ENCODE data around the gene VPS8.

Gene VPS8

GRCh38 chr3:185030951-185031350 lies 219.0 kb downstream of the VPS8 start:
- Histone ChIP-seq H3K4me3 (no peak overlapping the region), H3K27ac (no peak overlapping the region)

GRCh38 chr3:185037801-185038200 lies 225.8 kb downstream of the VPS8 start:
- Histone ChIP-seq H3K4me3 (no peak overlapping the region), H3K27ac (no peak overlapping the region)

GRCh38 chr3:185040425-185040824 lies 228.5 kb downstream of the VPS8 start:
- H3K27ac ChIP-seq: no peak overlapping the region
- H3K4me3 ChIP-seq: no peak overlapping the region

- Histone ChIP-seq H3K27ac (no peak overlapping the region), H3K4me3 (no peak overlapping the region)
These were observed 229.6 kb downstream of the VPS8 start for GRCh38 chr3:185041540-185041939.

- no peak overlapping the region for H3K4me3 ChIP-seq
- H3K27ac ChIP-seq: no peak overlapping the region
These were observed 230.5 kb downstream of the VPS8 start for GRCh38 chr3:185042312-185043050.

GRCh38 chr3:185046164-185046515 lies 234.2 kb downstream of the VPS8 start:
- H3K27ac ChIP-seq: peak overlapping the region in 6 of 21 experiments; percentile 6 to 60 (median 32)
- H3K4me3 ChIP-seq: no peak overlapping the region

- no peak overlapping the region for H3K4me3 ChIP-seq
These were observed 234.6 kb downstream of the VPS8 start for GRCh38 chr3:185046603-185047002.

GRCh38 chr3:185049710-185050109 lies 237.7 kb downstream of the VPS8 start:
- Histone ChIP-seq H3K27ac (no peak overlapping the region), H3K4me3 (no peak overlapping the region)

More at GRCh38 chr3:185046603-185047002, 234.6 kb downstream of the VPS8 start:
- peak overlapping the region in 4 of 21 experiments; percentile 7 to 60 (median 36) for H3K27ac ChIP-seq

GRCh38 chr3:185051801-185052200 lies 239.8 kb downstream of the VPS8 start:
- H3K4me3 ChIP-seq: no peak overlapping the region
- H3K27ac ChIP-seq: no peak overlapping the region

GRCh38 chr3:185052631-185053030 lies 240.7 kb downstream of the VPS8 start:
- no peak overlapping the region for H3K27ac ChIP-seq
- H3K4me3 ChIP-seq: no peak overlapping the region

- H3K27ac ChIP-seq: no peak overlapping the region
- H3K4me3 ChIP-seq: no peak overlapping the region
These were observed 244.9 kb downstream of the VPS8 start for GRCh38 chr3:185056908-185057307.

GRCh38 chr3:185057829-185058228 lies 245.9 kb downstream of the VPS8 start:
- Histone ChIP-seq H3K4me3 (no peak overlapping the region), H3K27ac (no peak overlapping the region)

GRCh38 chr3:185058796-185059195 lies 246.8 kb downstream of the VPS8 start:
- no peak overlapping the region for H3K27ac ChIP-seq
- no peak overlapping the region for H3K4me3 ChIP-seq

- Histone ChIP-seq H3K4me3 (no peak overlapping the region), H3K27ac (no peak overlapping the region)
These were observed 247.8 kb downstream of the VPS8 start for GRCh38 chr3:185059766-185060165.

- Histone ChIP-seq H3K4me3 (no peak overlapping the region), H3K27ac (no peak overlapping the region)
These were observed 248.7 kb downstream of the VPS8 start for GRCh38 chr3:185060655-185061054.

GRCh38 chr3:185062191-185062590 lies 250.2 kb downstream of the VPS8 start:
- Histone ChIP-seq H3K4me3 (no peak overlapping the region), H3K27ac (no peak overlapping the region)

- H3K4me3 ChIP-seq: no peak overlapping the region
These were observed 251.5 kb downstream of the VPS8 start for GRCh38 chr3:185063431-185063830.

GRCh38 chr3:185065059-185065458 lies 253.1 kb downstream of the VPS8 start:
- no peak overlapping the region for H3K27ac ChIP-seq
- H3K4me3 ChIP-seq: no peak overlapping the region

More at GRCh38 chr3:185063431-185063830, 251.5 kb downstream of the VPS8 start:
- no peak overlapping the region for H3K27ac ChIP-seq

GRCh38 chr3:185066251-185066650 lies 254.3 kb downstream of the VPS8 start:
- H3K4me3 ChIP-seq: no peak overlapping the region

GRCh38 chr3:185067173-185067572 lies 255.2 kb downstream of the VPS8 start:
- H3K27ac ChIP-seq: no peak overlapping the region
- H3K4me3 ChIP-seq: no peak overlapping the region

More at GRCh38 chr3:185066251-185066650, 254.3 kb downstream of the VPS8 start:
- H3K27ac ChIP-seq: no peak overlapping the region

- Histone ChIP-seq H3K27ac (no peak overlapping the region), H3K4me3 (no peak overlapping the region)
These were observed 257.4 kb downstream of the VPS8 start for GRCh38 chr3:185069037-185070030.

Measured in skin epidermis (tissue), 12 donors.